Heart left ventricle (tissue), 16 donors: ENCODE results near the gene PCLAF. TPM values are rescaled to one million over a fixed set of nuclear protein-coding genes. Genes with fewer than 3 reads are reported as not detected.

Experiments used
- ATAC-seq, 4 donors: fragments of 200-7000 bp; cut with Tn5 transposase; one replicate each; pipeline ENCODE4 v1.9.1; 2020 to 2022; ENCODE audit warnings: moderate library complexity in 4 of 4, mild to moderate bottlenecking in 3 of 4, moderate number of reproducible peaks in 1 of 4
- DNase-seq, 5 donors: peaks; one replicate each; pipeline ENCODE4 v3.0.0-alpha.2; 2020
- H3K27ac ChIP-seq, 12 donors: fragments of 200-600 bp; sonication (generic) in 4 of 12; one replicate each; pipeline versions ENCODE4 v1.5.0 to v1.8.0; 2016 to 2022; ENCODE audit warnings: mild to moderate bottlenecking in 2 of 12
- H3K27me3 ChIP-seq, 9 donors: fragments of 200-600 bp; sonication (generic) in 2 of 9; one replicate each; pipeline versions ENCODE4 v1.5.1 to v1.8.0; 2016 to 2022; ENCODE audit warnings: mild to moderate bottlenecking in 3 of 9
- H3K36me3 ChIP-seq, 9 donors: fragments of 200-600 bp; sonication (generic) in 2 of 9; one replicate each; pipeline versions ENCODE4 v1.5.0 to v1.8.0; 2018 to 2022; ENCODE audit warnings: mild to moderate bottlenecking in 2 of 9
- H3K4me1 ChIP-seq, 12 donors: fragments of 200-600 bp; sonication (generic) in 4 of 12; one replicate each; pipeline versions ENCODE4 v1.5.0 to v1.8.0; 2016 to 2022; ENCODE audit warnings: mild to moderate bottlenecking in 3 of 12
- H3K4me3 ChIP-seq, 12 donors: fragments of 200-600 bp; sonication (generic) in 4 of 12; one replicate each; pipeline versions ENCODE4 v1.5.0 to v1.8.0; 2017 to 2022; ENCODE audit warnings: mild to moderate bottlenecking in 9 of 12, moderate library complexity in 4 of 12
- H3K9me3 ChIP-seq, 12 donors: fragments of 200-600 bp; sonication (generic) in 4 of 12; one replicate each; pipeline versions ENCODE4 v1.5.0 to v1.8.0; 2016 to 2022; ENCODE audit warnings: mild to moderate bottlenecking in 1 of 12
- CTCF ChIP-seq, 12 donors: fragments of 200-600 bp; sonication (generic) in 4 of 12; IDR thresholded peaks; one replicate each; pipeline versions ENCODE4 v1.5.0 to v1.8.0; 2018 to 2022; ENCODE audit warnings: antibody characterized with exemption in 12 of 12, mild to moderate bottlenecking in 5 of 12
- POLR2A ChIP-seq, 2 donors: fragments of 450-650 bp; IDR thresholded peaks; one replicate each; pipeline ENCODE4 v1.6.1; 2017; ENCODE audit warnings: antibody characterized with exemption in 2 of 2, mild to moderate bottlenecking in 2 of 2, moderate library complexity in 2 of 2
- WGBS, 4 donors: extraction: QIAGEN DNeasy Blood & Tissue Kit in 2 of 4; methylation state at CpG; one replicate each; pipeline versions ENCODE4 v1.1.5 to v1.1.7; 2013 to 2018; 5-methylcytosine and 5-hydroxymethylcytosine counted together
- intact Hi-C, 10 donors: fragments of 100-400 bp; cut with DNase I; formaldehyde crosslinking; loops; one replicate each; pipeline versions ENCODE4 v1.11.1 to v1.14.2; 2022
- polyA plus RNA-seq, 2 donors: library from polyadenylated mRNA; stranded (reverse); fragments of 200-250 nt; gene quantifications; one replicate each; pipeline ENCODE4 v1.2.3, GENCODE V29; 2013
- total RNA-seq, 9 donors: library from RNA; depleted of rRNA in 2 of 9; stranded (reverse); fragments of >200 nt in 2 of 9; fragmentation: NEBNext Ultra II Directional in 3 of 9; extraction: Animal tissue kit (Norgen Biotek cat#: 25700) in 3 of 9; gene quantifications; one replicate each; pipeline versions ENCODE4 v1.1.0 to v1.2.4, GENCODE V29; 2016 to 2023
- donor health status: ischemic (EF 13 %, LVEDD 7.1; RV severe dilation, severe dysfunction).
- donor health status: healthy with polysubstance abuse.
- donor health status: DM: no; HTN: yes; CAD: no.
- donor health status: DM: no; HTN: no; CAD: no.
- donor health status: ischemic (EF 25% LVEDD 6.9; RV normal size, moderate dysfunction).
- donor health status: ischemic (EF 25% LVEDD 5.7; RV mildly dilated, moderate dysfunction).
- donor health status: healthy.
- donor health status: DM: yes; HTN: yes; CAD: no.
- donor health status: ischemic (EF 35%, LVEDD 5.7; RV mildly dilated, moderate dysfunction).
- donor health status: nonischemic (EF 11% LVEDD 7.7; RV severe dilation, severe dysfunction).
- donor health status: DM: yes; HTN: yes; CAD: no.
- donor health status: PGD.
- donor health status: ischemic (EF 29% LVEDD 5.4; RV normal size, mild dysfunction).
- donor health status: nonischemic (EF 23%, LVEDD 6.1; RV moderate dilation, normal function).

The PCLAF gene
- total and polyA plus RNA-seq, 11 donors: 0.14 to 4.8 (median 0.63) TPM; not detected in 5

- TF ChIP-seq CTCF (IDR thresholded peaks at IDR 0.05): no peak
- TF ChIP-seq POLR2A (IDR thresholded peaks at IDR 0.05): no peak
- H3K36me3 ChIP-seq: peaks cover 0 to 36% (median 9%) of the 10 kb centered on the region in 9 donors
- ATAC-seq (peak in 1 of 4 donors; percentile 28), DNase-seq (no peak)
- intact Hi-C loops: loop anchor here in 1 of 10 donors (10.0 kb wide), 1 partner anchor 128 kb away; no protein-coding TSS in a partner anchor
- H3K4me1 ChIP-seq: peaks cover 0 to 14% (median 2%) of the 10 kb centered on the region in 12 donors
- no peak overlapping the region for H3K4me3 ChIP-seq
- H3K9me3 ChIP-seq: no peaks in the 10 kb centered on the region
- no peak overlapping the region for H3K27ac ChIP-seq
- H3K27me3 ChIP-seq: no peaks in the 10 kb centered on the region
Observed at GRCh38 chr15:64343222-64343621, 38.0 kb downstream of the PCLAF start.

GRCh38 chr15:64341961-64342360, 39.3 kb downstream of the PCLAF start:
- Histone ChIP-seq H3K27me3 (no peaks in the 10 kb centered on the region), H3K4me3 (no peak overlapping the region), H3K9me3 (no peaks in the 10 kb centered on the region), H3K4me1 (peaks cover 0 to 14% (median 2%) of the 10 kb centered on the region in 12 donors), H3K27ac (no peak overlapping the region), H3K36me3 (peaks cover 0 to 25% (median under 1%) of the 10 kb centered on the region in 9 donors)
- ATAC-seq (no peak), DNase-seq (no peak)
- TF ChIP-seq POLR2A (IDR thresholded peaks at IDR 0.05) (no peak), CTCF (IDR thresholded peaks at IDR 0.05) (no peak)
- intact Hi-C loops: loop anchor here in 1 of 10 donors (10.0 kb wide), 1 partner anchor 127 kb away; no protein-coding TSS in a partner anchor
- WGBS, 4 donors: 84 to 88% (median 86%) methylated on average over 4 of the region's 4 CpGs

GRCh38 chr15:64340355-64340754, 40.9 kb downstream of the PCLAF start:
- Histone ChIP-seq H3K27ac (no peak overlapping the region), H3K4me1 (peaks cover 0 to 13% (median 2%) of the 10 kb centered on the region in 12 donors), H3K9me3 (no peaks in the 10 kb centered on the region), H3K4me3 (no peak overlapping the region), H3K36me3 (peaks cover 0 to 24% (median 0%) of the 10 kb centered on the region in 9 donors), H3K27me3 (no peaks in the 10 kb centered on the region)
- TF ChIP-seq POLR2A (IDR thresholded peaks at IDR 0.05): no peak
- TF ChIP-seq CTCF (IDR thresholded peaks at IDR 0.05): no peak
- 97 to 100% (median 99%) methylated on average over 1 of the region's 1 CpG for WGBS, 4 donors
- ATAC-seq (no peak), DNase-seq (no peak)
- intact Hi-C loops: loop anchor here in 1 of 10 donors (10.0 kb wide), 1 partner anchor 126 kb away; no protein-coding TSS in a partner anchor

GRCh38 chr15:64337761-64338160, 43.5 kb downstream of the PCLAF start:
- ATAC-seq: no peak
- Histone ChIP-seq H3K4me3 (no peak overlapping the region), H3K4me1 (peaks cover 0 to 14% (median 0%) of the 10 kb centered on the region in 12 donors), H3K9me3 (no peaks in the 10 kb centered on the region), H3K36me3 (peaks cover 0 to 24% (median 0%) of the 10 kb centered on the region in 9 donors), H3K27me3 (no peaks in the 10 kb centered on the region), H3K27ac (no peak overlapping the region)
- 89 to 95% (median 93%) methylated on average over 2 of the region's 2 CpGs for WGBS, 4 donors
- TF ChIP-seq POLR2A (IDR thresholded peaks at IDR 0.05) (no peak), CTCF (IDR thresholded peaks at IDR 0.05) (no peak)
- intact Hi-C loops: no loop called here
- no peak for DNase-seq
